ENCODE data around the gene HTR1E.
"Not testable (repeated sequence)": the region's sequence is repeated elsewhere in the genome, so short reads cannot be mapped to it uniquely, and the experiment has no call there.

The HTR1E gene, protein sequence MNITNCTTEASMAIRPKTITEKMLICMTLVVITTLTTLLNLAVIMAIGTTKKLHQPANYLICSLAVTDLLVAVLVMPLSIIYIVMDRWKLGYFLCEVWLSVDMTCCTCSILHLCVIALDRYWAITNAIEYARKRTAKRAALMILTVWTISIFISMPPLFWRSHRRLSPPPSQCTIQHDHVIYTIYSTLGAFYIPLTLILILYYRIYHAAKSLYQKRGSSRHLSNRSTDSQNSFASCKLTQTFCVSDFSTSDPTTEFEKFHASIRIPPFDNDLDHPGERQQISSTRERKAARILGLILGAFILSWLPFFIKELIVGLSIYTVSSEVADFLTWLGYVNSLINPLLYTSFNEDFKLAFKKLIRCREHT

GRCh38 chr6:86937219-86938079 lies at the start of gene HTR1E:
Gene HTR1E, plus strand, starts transcription at chr6:86937528. Its CDS starts 77,807 bp downstream, at chr6:87015335.
- DNase-seq (ENCODE audit: low read depth), result no peak

- DNase-seq (ENCODE audit: low read depth), result no peak
Measured at GRCh38 chr6:86888301-86888700, 49.0 kb upstream of the HTR1E start.

DNA sequence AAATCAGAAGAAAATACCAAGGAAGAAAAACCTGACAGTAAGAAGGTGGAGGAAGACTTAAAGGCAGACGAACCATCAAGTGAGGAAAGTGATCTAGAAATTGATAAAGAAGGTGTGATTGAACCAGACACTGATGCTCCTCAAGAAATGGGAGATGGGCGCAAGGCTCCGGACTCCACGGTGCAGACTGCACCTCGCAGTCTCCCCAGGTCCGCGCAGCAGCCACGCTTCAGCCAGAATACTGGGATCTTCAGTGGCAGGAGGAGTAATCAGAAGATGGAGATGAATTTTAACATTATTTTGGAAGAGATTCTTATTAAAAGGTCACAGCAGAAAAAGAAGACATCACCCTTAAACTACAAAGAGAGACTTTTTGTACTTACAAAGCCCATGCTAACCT lies 40.1 kb upstream of the HTR1E start:
- not testable (repeated sequence) for DNase-seq (ENCODE audit: low read depth)

DNA sequence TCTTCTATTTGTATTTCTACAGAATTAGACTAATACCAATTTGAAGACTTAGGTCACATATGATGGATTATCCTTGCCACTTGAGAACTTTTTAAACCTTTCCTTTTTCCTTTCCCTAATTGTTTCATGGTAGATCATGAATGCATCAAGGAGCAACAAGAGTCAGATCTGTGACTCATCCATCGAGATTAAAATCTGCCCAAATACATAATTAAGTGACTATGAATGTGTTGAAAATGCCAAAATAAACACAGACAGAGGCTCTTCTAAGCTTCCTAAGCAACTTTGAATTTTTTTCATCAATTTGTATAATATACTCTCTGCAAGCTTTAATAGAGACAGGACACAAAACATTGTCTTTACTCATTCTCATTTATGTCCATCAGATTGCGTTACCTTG lies 23.5 kb upstream of the HTR1E start:
- no peak for DNase-seq (ENCODE audit: low read depth)

- no peak for DNase-seq (ENCODE audit: low read depth)
Measured at GRCh38 chr6:86916393-86916792, 20.9 kb upstream of the HTR1E start.

GRCh38 chr6:86927138-86927537 lies 10.2 kb upstream of the HTR1E start:
- not testable (repeated sequence) for DNase-seq (ENCODE audit: low read depth)

- DNase-seq (ENCODE audit: low read depth), result not testable (repeated sequence)
Measured at GRCh38 chr6:86927859-86928258, 9.5 kb upstream of the HTR1E start.

- no peak for DNase-seq (ENCODE audit: low read depth)
Measured at GRCh38 chr6:86934365-86934764, 3.0 kb upstream of the HTR1E start.

DNA sequence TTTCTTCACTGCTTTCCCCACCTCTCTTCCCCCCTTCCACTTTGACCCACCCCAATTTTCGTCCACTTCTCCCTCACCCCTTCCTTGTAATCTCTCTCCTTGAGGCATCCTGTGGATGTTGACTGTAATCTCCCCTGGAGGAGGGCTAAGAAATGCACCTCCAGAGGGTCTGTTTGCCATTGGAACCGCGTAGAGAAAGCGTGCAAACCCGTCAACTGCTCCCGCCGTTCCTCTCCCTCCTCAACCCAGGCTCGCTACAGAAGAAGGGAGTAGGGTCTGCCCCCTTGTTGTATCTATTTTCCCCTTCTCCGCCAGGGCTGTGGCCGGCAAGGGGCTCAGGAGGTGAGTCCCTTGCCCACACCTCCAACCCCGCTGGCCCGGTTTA lies 502 bp upstream of the HTR1E start:
- no peak for DNase-seq (ENCODE audit: low read depth)

- no peak for DNase-seq (ENCODE audit: low read depth)
Measured at GRCh38 chr6:86938814-86939213, 1.5 kb downstream of the HTR1E start.

- no peak for DNase-seq (ENCODE audit: low read depth)
Measured at GRCh38 chr6:86941461-86941860, 4.1 kb downstream of the HTR1E start.

DNA sequence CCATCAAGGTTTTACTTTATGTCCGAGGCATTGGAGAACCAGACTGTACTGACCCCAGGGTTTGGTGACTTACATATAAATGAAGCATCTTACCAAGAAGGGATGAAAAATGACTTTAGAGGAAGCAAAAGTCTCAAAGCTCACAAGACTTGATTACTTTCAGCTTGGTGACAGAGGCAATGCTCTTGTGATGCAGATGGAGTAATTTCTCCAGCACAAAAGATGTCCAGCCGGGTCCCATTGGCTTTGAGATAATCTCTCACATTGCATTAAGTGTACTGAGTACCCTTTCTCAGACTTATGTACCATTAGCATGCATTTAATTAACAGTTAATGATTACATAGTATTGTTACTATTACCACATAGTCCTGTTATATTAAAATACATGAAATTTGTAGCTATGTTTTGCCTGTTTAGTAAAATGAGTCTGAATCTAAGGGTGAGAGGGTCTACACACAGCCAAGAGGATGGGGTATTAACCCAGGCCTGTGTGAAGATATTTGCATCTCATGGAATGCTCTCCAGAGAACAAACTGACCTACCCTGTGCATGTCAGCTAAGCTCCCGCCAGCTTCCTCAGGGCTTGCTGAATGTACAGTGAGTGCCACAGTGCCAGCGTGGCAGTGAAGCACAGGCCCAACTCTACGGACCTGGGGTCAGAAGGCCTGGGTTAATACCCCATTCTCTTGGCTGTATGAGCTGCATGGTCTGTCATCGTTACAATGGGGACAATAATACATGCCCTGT lies 5.6 kb downstream of the HTR1E start:
- DNase-seq (ENCODE audit: low read depth), result no peak

GRCh38 chr6:86943819-86944407 lies 6.6 kb downstream of the HTR1E start:
- DNase-seq (ENCODE audit: low read depth), result no peak

- DNase-seq (ENCODE audit: low read depth), result no peak
Measured at GRCh38 chr6:86949771-86950170, 12.4 kb downstream of the HTR1E start.

GRCh38 chr6:86952991-86953390 lies 15.7 kb downstream of the HTR1E start:
- no peak for DNase-seq (ENCODE audit: low read depth)

DNA sequence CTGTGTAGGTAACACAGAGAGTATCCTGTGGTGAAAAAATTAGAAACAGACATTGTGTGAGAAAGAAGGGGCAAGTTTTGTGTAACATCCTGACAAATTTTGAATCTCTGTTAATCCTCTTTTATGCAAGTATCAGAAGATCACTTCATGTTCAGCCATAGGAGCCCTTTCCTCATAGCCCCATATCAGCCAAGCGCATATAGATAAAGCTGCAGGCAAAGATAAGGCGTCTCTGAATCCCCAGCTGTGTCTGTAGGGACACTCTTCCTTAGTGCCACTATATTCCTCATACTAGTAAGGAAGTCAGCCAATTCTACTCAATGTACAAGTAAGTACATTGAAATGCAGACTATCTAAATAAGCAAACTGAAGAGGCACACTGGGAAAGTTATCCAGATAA lies 22.3 kb downstream of the HTR1E start:
- no peak for DNase-seq (ENCODE audit: low read depth)

- DNase-seq (ENCODE audit: low read depth), result no peak
Measured at GRCh38 chr6:86961455-86962200, 24.3 kb downstream of the HTR1E start.

GRCh38 chr6:86963352-86963751 lies 26.0 kb downstream of the HTR1E start:
- DNase-seq (ENCODE audit: low read depth), result no peak

DNA sequence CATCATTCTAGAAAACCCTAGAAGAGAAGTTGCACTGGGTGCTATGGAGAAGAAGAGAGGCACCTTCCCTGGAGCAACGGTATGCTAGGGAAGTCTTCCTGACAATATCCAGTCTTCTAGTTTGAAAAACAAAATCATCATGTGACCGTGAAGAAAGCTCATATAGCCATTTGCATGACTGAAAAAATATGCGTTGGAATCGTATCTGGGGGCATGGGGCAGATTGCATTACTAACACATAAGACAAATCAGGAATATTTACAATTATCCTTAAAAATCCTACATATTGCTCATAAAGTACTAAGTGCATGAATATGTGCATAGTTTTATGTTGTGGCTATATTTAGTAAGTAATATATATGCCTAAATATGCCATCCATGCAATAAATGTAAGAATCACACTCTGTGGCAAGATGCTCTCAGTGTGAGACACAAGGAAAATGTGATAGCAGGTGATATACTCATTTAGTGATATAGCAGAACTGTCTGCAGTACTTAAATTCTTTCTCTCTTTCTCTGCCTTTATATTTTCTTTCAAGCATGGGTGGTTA lies 26.8 kb downstream of the HTR1E start:
- no peak for DNase-seq (ENCODE audit: low read depth)

DNA sequence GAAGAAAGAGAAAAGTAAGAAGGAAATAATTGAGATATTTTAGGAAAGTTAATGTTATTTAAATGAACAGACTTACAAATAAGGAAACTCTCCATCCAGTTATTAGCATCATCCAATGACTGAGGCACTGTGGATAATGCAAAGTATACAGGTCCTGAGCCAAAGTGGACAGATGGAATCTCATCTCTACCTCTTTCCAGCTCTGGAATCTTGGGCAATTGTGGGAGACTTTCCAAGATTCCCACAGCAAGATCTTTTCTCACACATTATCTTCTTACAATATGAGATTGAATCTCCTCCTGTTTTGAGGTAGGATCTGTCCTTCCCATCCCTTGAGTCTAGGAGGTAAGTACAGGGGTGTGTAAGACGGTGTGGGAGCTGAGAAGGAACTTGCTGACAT lies 28.9 kb downstream of the HTR1E start:
- no peak for DNase-seq (ENCODE audit: low read depth)

GRCh38 chr6:86969573-86969972 lies 32.2 kb downstream of the HTR1E start:
- DNase-seq (ENCODE audit: low read depth), result no peak

Measured in GM04504 (cell line).